Measurements from ENCODE around the gene SNX20.

The SNX20 gene

GRCh38 chr16:50677351-50677750 is 3.8 kb downstream of the SNX20 start:
- Histone ChIP-seq H3K27me3 (replicated peaks; ENCODE audit: control insufficient read depth, insufficient read depth, low read length) (no peaks in the 10 kb centered on the region), H3K4me3 (replicated peaks; ENCODE audit: low read depth, low read length) (no peak overlapping the region), H3K36me3 (ENCODE audit: control insufficient read depth, insufficient read depth, low read length) (peaks cover 29% of the 10 kb centered on the region)
- no peak for DNase-seq (ENCODE audit: extremely low read depth, insufficient read length)
- peak; percentile 65 for TF ChIP-seq CTCF (IDR thresholded peaks at IDR 0.05; ENCODE audit: insufficient read depth, low read length, poor library complexity, severe bottlenecking)

GRCh38 chr16:50676684-50677225 is 4.4 kb downstream of the SNX20 start:
- Histone ChIP-seq H3K4me3 (replicated peaks; ENCODE audit: low read depth, low read length) (no peak overlapping the region), H3K36me3 (ENCODE audit: control insufficient read depth, insufficient read depth, low read length) (peaks cover 34% of the 10 kb centered on the region), H3K27me3 (replicated peaks; ENCODE audit: control insufficient read depth, insufficient read depth, low read length) (no peaks in the 10 kb centered on the region)
- no peak for TF ChIP-seq CTCF (IDR thresholded peaks at IDR 0.05; ENCODE audit: insufficient read depth, low read length, poor library complexity, severe bottlenecking)
- DNase-seq (ENCODE audit: extremely low read depth, insufficient read length): no peak

GRCh38 chr16:50675686-50676610 is 5.2 kb downstream of the SNX20 start:
- no peak for TF ChIP-seq CTCF (IDR thresholded peaks at IDR 0.05; ENCODE audit: insufficient read depth, low read length, poor library complexity, severe bottlenecking)
- Histone ChIP-seq H3K36me3 (ENCODE audit: control insufficient read depth, insufficient read depth, low read length) (peaks cover 34% of the 10 kb centered on the region), H3K27me3 (replicated peaks; ENCODE audit: control insufficient read depth, insufficient read depth, low read length) (no peaks in the 10 kb centered on the region), H3K4me3 (replicated peaks; ENCODE audit: low read depth, low read length) (no peak overlapping the region)
- no peak for DNase-seq (ENCODE audit: extremely low read depth, insufficient read length)

GRCh38 chr16:50674831-50675230 is 6.3 kb downstream of the SNX20 start:
- TF ChIP-seq CTCF (IDR thresholded peaks at IDR 0.05; ENCODE audit: insufficient read depth, low read length, poor library complexity, severe bottlenecking): no peak
- Histone ChIP-seq H3K27me3 (replicated peaks; ENCODE audit: control insufficient read depth, insufficient read depth, low read length) (no peaks in the 10 kb centered on the region), H3K36me3 (ENCODE audit: control insufficient read depth, insufficient read depth, low read length) (peaks cover 34% of the 10 kb centered on the region), H3K4me3 (replicated peaks; ENCODE audit: low read depth, low read length) (no peak overlapping the region)
- no peak for DNase-seq (ENCODE audit: extremely low read depth, insufficient read length)

GRCh38 chr16:50673496-50674275 is 7.4 kb downstream of the SNX20 start:
- H3K36me3 ChIP-seq (ENCODE audit: control insufficient read depth, insufficient read depth, low read length): peaks cover 35% of the 10 kb centered on the region
- TF ChIP-seq CTCF (IDR thresholded peaks at IDR 0.05; ENCODE audit: insufficient read depth, low read length, poor library complexity, severe bottlenecking): no peak
- H3K27me3 ChIP-seq (replicated peaks; ENCODE audit: control insufficient read depth, insufficient read depth, low read length): no peaks in the 10 kb centered on the region
- H3K4me3 ChIP-seq (replicated peaks; ENCODE audit: low read depth, low read length): no peak overlapping the region
- DNase-seq (ENCODE audit: extremely low read depth, insufficient read length): no peak

Measured in GM06990 (cell line).